Islet of Langerhans (tissue), 1 donor: ENCODE measurements around the gene U2SURP.

ENCODE experiments used
- FAIRE-seq: peaks from one replicate; lab custom pipeline; 2011; peaks lifted over from hg19 to GRCh38; lab: Jason Lieb, UNC

Gene U2SURP

DNA sequence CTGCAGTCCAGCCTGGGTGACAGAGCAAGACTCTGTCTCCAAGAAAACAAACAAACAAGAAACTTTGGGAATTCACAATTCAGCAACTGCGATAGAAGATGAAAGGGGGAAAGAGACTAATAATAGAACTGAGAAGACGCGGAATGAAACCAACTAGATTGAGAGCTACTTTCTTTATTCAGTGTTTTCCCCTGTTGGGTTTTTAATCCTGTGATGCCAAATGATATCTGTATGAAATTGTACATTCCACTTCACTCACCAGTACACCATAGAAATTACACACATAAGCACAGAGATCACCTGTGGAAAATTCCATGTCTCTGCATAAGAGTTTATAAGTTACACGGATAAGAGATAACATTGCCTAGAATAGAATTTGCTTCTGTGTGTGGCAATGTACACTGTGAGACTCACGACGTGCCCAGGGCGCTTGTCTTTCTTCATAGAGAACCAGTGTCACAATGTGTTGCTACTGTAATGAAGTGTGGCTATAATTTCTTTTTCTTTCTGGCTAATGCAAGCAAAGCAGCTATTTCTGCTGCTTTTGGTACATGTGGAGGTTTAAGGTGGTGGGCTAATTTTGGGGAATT lies 100.5 kb downstream of the U2SURP start:
- no peak for FAIRE-seq

DNA sequence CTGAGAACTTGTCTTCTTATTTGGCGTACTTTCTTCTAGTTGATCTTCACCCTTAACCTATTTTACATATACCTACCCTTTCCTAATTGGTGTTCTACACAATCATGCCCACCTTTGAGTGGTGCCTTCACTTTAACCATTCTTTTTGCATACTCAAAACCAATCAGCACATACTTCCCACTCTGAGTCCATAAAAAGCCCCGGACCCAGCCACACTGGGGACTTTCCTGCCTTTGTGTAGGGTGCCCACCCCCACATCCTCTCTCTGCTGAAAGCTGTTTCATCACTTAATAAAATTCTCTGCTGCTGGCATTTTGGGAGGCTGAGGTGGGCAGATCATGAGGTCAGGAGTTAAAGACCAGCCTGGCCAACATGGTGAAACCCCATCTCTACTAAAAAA lies 102.3 kb downstream of the U2SURP start:
- no peak for FAIRE-seq

DNA sequence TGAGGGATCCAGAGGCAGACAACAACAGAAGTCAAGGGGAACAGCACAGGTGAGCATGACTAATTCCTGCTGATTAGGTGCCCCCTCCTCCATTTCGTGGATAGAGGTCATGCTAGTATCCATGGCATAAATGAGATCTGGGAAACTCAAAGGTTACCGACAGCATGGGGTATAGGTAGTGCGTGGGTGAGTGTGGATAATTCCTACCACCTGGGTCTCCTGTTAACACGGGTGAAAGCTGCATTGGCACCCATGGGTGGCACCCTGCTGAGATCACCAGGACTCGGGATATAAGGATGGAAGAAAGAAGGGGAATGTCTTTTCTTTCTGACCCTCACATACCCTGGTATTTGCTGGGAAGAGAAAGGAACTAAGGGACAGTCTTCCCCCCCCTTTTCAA lies 103.8 kb downstream of the U2SURP start:
- FAIRE-seq, result no peak

DNA sequence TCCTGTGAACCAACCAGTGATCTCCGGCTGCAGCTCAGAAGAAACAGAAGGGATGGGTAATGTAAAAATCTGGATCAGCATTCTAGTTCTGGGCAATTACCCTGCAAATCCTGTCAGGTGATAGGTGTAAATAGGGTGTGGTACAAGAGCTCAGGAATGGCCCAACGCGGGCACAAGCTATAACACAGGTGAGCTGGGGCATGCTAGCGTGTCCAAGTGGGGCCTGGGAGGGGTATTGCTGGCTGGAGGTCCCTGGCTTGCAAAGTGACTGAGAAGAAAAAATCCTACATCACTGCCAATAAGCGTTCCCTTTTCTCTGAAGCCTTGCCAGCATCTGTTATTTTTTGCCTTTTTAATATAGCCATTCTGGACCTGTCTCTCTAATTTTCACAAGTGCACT lies 108.5 kb downstream of the U2SURP start:
- no peak for FAIRE-seq
